Rectal smooth muscle tissue (tissue), 1 donor: Measurements from ENCODE around the gene NSMCE1.
"Not testable (repeated sequence)": the region's sequence is repeated elsewhere in the genome, so short reads cannot be mapped to it uniquely, and the experiment has no call there.

Source experiments
- H3K27ac ChIP-seq: one replicate; pipeline ENCODE4 v1.7.0; 2013; ENCODE audit warnings: low read depth, low read length, inconsistent platforms
- H3K27me3 ChIP-seq: one replicate; pipeline ENCODE4 v1.7.0; 2013; ENCODE audit warnings: low read length; ENCODE audit not compliant: control insufficient read depth, insufficient read depth
- H3K36me3 ChIP-seq: one replicate; pipeline ENCODE4 v1.7.0; 2013; ENCODE audit warnings: low read length; ENCODE audit not compliant: control insufficient read depth, insufficient read depth
- H3K4me1 ChIP-seq: one replicate; pipeline ENCODE4 v1.7.0; 2013; ENCODE audit warnings: low read length; ENCODE audit not compliant: control insufficient read depth, insufficient read depth
- H3K4me3 ChIP-seq: one replicate; pipeline ENCODE4 v1.7.0; 2013; ENCODE audit warnings: low read length
- H3K9ac ChIP-seq: one replicate; pipeline ENCODE4 v1.7.0; 2013; ENCODE audit warnings: low read length

The NSMCE1 gene

GRCh38 chr16:27274424-27274874 is 5.9 kb upstream of the NSMCE1 start:
- H3K27ac ChIP-seq, H3K4me3 ChIP-seq, H3K4me1 ChIP-seq, H3K36me3 ChIP-seq, H3K9ac ChIP-seq, H3K27me3 ChIP-seq: not testable (repeated sequence)

GRCh38 chr16:27273670-27274423 is 5.3 kb upstream of the NSMCE1 start:
- no peak overlapping the region for H3K4me3 ChIP-seq
- no peak overlapping the region for H3K27ac ChIP-seq
- H3K36me3 ChIP-seq = no peaks in the 10 kb centered on the region
- no peaks in the 10 kb centered on the region for H3K27me3 ChIP-seq
- no peak overlapping the region for H3K9ac ChIP-seq
- H3K4me1 ChIP-seq = no peaks in the 10 kb centered on the region

GRCh38 chr16:27273330-27273669 is 4.7 kb upstream of the NSMCE1 start:
- Histone ChIP-seq H3K27ac (no peak overlapping the region), H3K4me3 (no peak overlapping the region), H3K9ac (no peak overlapping the region), H3K4me1 (no peaks in the 10 kb centered on the region), H3K36me3 (no peaks in the 10 kb centered on the region), H3K27me3 (no peaks in the 10 kb centered on the region)

- not testable (repeated sequence) for H3K9ac ChIP-seq, H3K36me3 ChIP-seq, H3K27ac ChIP-seq, H3K4me1 ChIP-seq, H3K4me3 ChIP-seq, H3K27me3 ChIP-seq
Measured at GRCh38 chr16:27272697-27273096, 4.1 kb upstream of the NSMCE1 start.

- no peak overlapping the region for H3K4me3 ChIP-seq
- no peaks in the 10 kb centered on the region for H3K36me3 ChIP-seq
- no peaks in the 10 kb centered on the region for H3K4me1 ChIP-seq
- H3K27ac ChIP-seq = no peak overlapping the region
- H3K27me3 ChIP-seq = no peaks in the 10 kb centered on the region
- no peak overlapping the region for H3K9ac ChIP-seq
Measured at GRCh38 chr16:27272076-27272475, 3.5 kb upstream of the NSMCE1 start.

GRCh38 chr16:27270349-27270748 is 1.8 kb upstream of the NSMCE1 start:
- no peak overlapping the region for H3K9ac ChIP-seq
- H3K27me3 ChIP-seq = no peaks in the 10 kb centered on the region
- H3K27ac ChIP-seq = no peak overlapping the region
- H3K4me1 ChIP-seq = no peaks in the 10 kb centered on the region
- no peaks in the 10 kb centered on the region for H3K36me3 ChIP-seq
- no peak overlapping the region for H3K4me3 ChIP-seq

GRCh38 chr16:27269300-27270150 is 953 bp upstream of the NSMCE1 start:
- H3K4me3 ChIP-seq = peak overlapping the region; percentile 81
- H3K27ac ChIP-seq = no peak overlapping the region
- H3K4me1 ChIP-seq = no peaks in the 10 kb centered on the region

GRCh38 chr16:27267037-27267677 is 1.4 kb downstream of the NSMCE1 start:
- Histone ChIP-seq H3K9ac (no peak overlapping the region), H3K27ac (no peak overlapping the region), H3K4me1 (no peaks in the 10 kb centered on the region), H3K36me3 (no peaks in the 10 kb centered on the region), H3K4me3 (no peak overlapping the region), H3K27me3 (no peaks in the 10 kb centered on the region)

More at GRCh38 chr16:27269300-27270150, 953 bp upstream of the NSMCE1 start:
- Histone ChIP-seq H3K36me3 (no peaks in the 10 kb centered on the region), H3K9ac (no peak overlapping the region), H3K27me3 (no peaks in the 10 kb centered on the region)

- Histone ChIP-seq H3K4me3 (no peak overlapping the region), H3K27ac (no peak overlapping the region), H3K4me1 (no peaks in the 10 kb centered on the region), H3K9ac (no peak overlapping the region), H3K36me3 (no peaks in the 10 kb centered on the region), H3K27me3 (no peaks in the 10 kb centered on the region)
Measured at GRCh38 chr16:27265982-27266381, 2.6 kb downstream of the NSMCE1 start.

- H3K9ac ChIP-seq = no peak overlapping the region
- no peaks in the 10 kb centered on the region for H3K27me3 ChIP-seq
- no peaks in the 10 kb centered on the region for H3K36me3 ChIP-seq
- no peak overlapping the region for H3K4me3 ChIP-seq
- H3K27ac ChIP-seq = no peak overlapping the region
- H3K4me1 ChIP-seq = no peaks in the 10 kb centered on the region
Measured at GRCh38 chr16:27264151-27264550, 4.4 kb downstream of the NSMCE1 start.

- not testable (repeated sequence) for H3K4me3 ChIP-seq, H3K4me1 ChIP-seq, H3K27ac ChIP-seq, H3K27me3 ChIP-seq, H3K9ac ChIP-seq, H3K36me3 ChIP-seq
Measured at GRCh38 chr16:27262904-27263423, 5.6 kb downstream of the NSMCE1 start.

GRCh38 chr16:27259710-27260109 is 8.9 kb downstream of the NSMCE1 start:
- Histone ChIP-seq H3K4me1 (peaks cover 9% of the 10 kb centered on the region), H3K9ac (no peak overlapping the region), H3K4me3 (no peak overlapping the region), H3K27ac (no peak overlapping the region), H3K36me3 (peaks cover 8% of the 10 kb centered on the region), H3K27me3 (no peaks in the 10 kb centered on the region)
